GM18526 (cell line): Measurements from ENCODE around the gene PDE1C.

Source experiments
- POLR2A ChIP-seq: IDR thresholded peaks from 3 replicates; pipeline ENCODE4 v1.6.1; 2011; ENCODE audit not compliant: insufficient read length; ENCODE audit errors: extremely low read depth

Gene PDE1C

GRCh38 chr7:31875424-31875823 is 194.8 kb downstream of the PDE1C start:
- no peak for TF ChIP-seq POLR2A

- TF ChIP-seq POLR2A = no peak
Measured at GRCh38 chr7:31874631-31875386, 195.4 kb downstream of the PDE1C start.

- no peak for TF ChIP-seq POLR2A
Measured at GRCh38 chr7:31873816-31874597, 196.2 kb downstream of the PDE1C start.

GRCh38 chr7:31872545-31873370 is 197.4 kb downstream of the PDE1C start:
- TF ChIP-seq POLR2A = no peak

- TF ChIP-seq POLR2A = no peak
Measured at GRCh38 chr7:31864646-31865045, 205.6 kb downstream of the PDE1C start.

GRCh38 chr7:31860925-31861324 is 209.3 kb downstream of the PDE1C start:
- no peak for TF ChIP-seq POLR2A

- no peak for TF ChIP-seq POLR2A
Measured at GRCh38 chr7:31858055-31858454, 212.2 kb downstream of the PDE1C start.

GRCh38 chr7:31857172-31857571 is 213.0 kb downstream of the PDE1C start:
- no peak for TF ChIP-seq POLR2A

GRCh38 chr7:31856337-31856736 is 213.9 kb downstream of the PDE1C start:
- no peak for TF ChIP-seq POLR2A

- TF ChIP-seq POLR2A = no peak
Measured at GRCh38 chr7:31855530-31855929, 214.7 kb downstream of the PDE1C start.

GRCh38 chr7:31853380-31853779 is 216.8 kb downstream of the PDE1C start:
- no peak for TF ChIP-seq POLR2A

- TF ChIP-seq POLR2A = no peak
Measured at GRCh38 chr7:31852462-31852861, 217.7 kb downstream of the PDE1C start.

GRCh38 chr7:31851119-31851518 is 219.1 kb downstream of the PDE1C start:
- TF ChIP-seq POLR2A = no peak

GRCh38 chr7:31850601-31851000 is 219.6 kb downstream of the PDE1C start:
- no peak for TF ChIP-seq POLR2A

GRCh38 chr7:31850066-31850465 is 220.1 kb downstream of the PDE1C start:
- TF ChIP-seq POLR2A = no peak

- TF ChIP-seq POLR2A = no peak
Measured at GRCh38 chr7:31835471-31835870, 234.7 kb downstream of the PDE1C start.
